Measurements from ENCODE around the gene DNAJC5G. TPM values are rescaled to one million over a fixed set of nuclear protein-coding genes. Genes with fewer than 3 reads are reported as not detected.

DNAJC5G gene
- total and polyA plus RNA-seq, 2 donors (not counting 1 experiment from before 2014, with no cell fraction given), result not detected

DNA sequence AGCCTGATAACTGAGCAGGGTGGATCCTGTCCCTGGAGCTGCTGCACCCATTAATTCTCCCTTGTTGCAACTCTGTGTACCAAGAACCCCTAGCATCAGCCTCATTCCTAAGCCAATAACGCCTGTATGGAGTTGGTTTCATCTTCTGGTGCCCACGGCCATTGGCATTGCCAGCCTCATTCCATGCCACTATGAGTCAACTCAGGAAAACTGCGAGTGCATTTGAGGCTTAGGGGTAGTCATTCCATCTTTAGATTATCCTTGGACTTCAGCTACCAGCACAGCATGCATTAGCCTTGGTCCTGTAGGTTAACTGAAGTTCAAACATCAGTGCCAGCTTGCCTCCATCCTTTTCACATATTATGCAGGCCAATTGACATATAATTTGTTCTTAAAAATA lies 5.6 kb downstream of the DNAJC5G start:
- no CpG with 5 or more reads among the region's 3 CpGs for WGBS (ENCODE audit: insufficient coverage)
- ChIA-PET POLR2A (interaction anchor here (0.7 to 1.3 kb wide), 2 partner anchors 16 to 317 kb away, joined by 3 read pairs; no protein-coding TSS in a partner anchor), CTCF (interaction anchor here (1.1 to 6.8 kb wide), 15 partner anchors 11 to 435 kb away, joined by 3 to 168 read pairs (median 5); partner anchors contain the start of genes ATRAID, DPYSL5, SLC30A3 and SLC5A6)
- Histone ChIP-seq H4K20me1 (ENCODE audit: control insufficient read depth, insufficient read depth, low read length, poor library complexity, severe bottlenecking) (no peaks in the 10 kb centered on the region), H3K79me2 (ENCODE audit: control insufficient read depth, insufficient read depth, low read length) (no peaks in the 10 kb centered on the region), H3K4me2 (replicated peaks; ENCODE audit: low read depth, low read length, poor library complexity, severe bottlenecking) (no peak overlapping the region), H2AFZ (ENCODE audit: insufficient read depth, low read depth, low read length, poor library complexity, severe bottlenecking) (no peak overlapping the region), H3K27ac (ENCODE audit: low read length in 2 of 2) (no peak overlapping the region), H3K27me3 (replicated peaks in 1 of 4; ENCODE audit: control extremely low read depth in 1 of 4, control insufficient read depth in 3 of 4, insufficient read depth in 4 of 4, low read length in 3 of 4) (peaks cover 0 to 9% (median 0%) of the 10 kb centered on the region in 4 experiments), H3K4me3 (ENCODE audit: control extremely low read depth in 1 of 5, extremely low read depth in 1 of 5, insufficient read depth in 1 of 5, low read depth in 2 of 5, low read length in 4 of 5) (no peak overlapping the region), H3K36me3 (replicated peaks in 1 of 2; ENCODE audit: control extremely low read depth in 1 of 2, control insufficient read depth in 1 of 2, extremely low read depth in 1 of 2, insufficient read depth in 2 of 2, low read length in 1 of 2) (no peaks in the 10 kb centered on the region), H3K4me1 (ENCODE audit: control insufficient read depth in 2 of 2, insufficient read depth in 2 of 2, low read length in 2 of 2) (no peaks in the 10 kb centered on the region), H3K9ac (ENCODE audit: low read length) (no peak overlapping the region), H3K9me3 (ENCODE audit: control extremely low read depth in 1 of 3, control insufficient read depth in 2 of 3, insufficient read depth in 1 of 3, low read length in 2 of 3) (no peaks in the 10 kb centered on the region)
- peaks cover 45% of the 10 kb centered on the region for H3K27me3 Mint-ChIP-seq
- no peak for TF ChIP-seq EZH2 (IDR thresholded peaks at IDR 0.05; ENCODE audit: borderline replicate concordance, insufficient read depth, low read depth, low read length, poor library complexity, severe bottlenecking)
- TF ChIP-seq, protein P1, sequence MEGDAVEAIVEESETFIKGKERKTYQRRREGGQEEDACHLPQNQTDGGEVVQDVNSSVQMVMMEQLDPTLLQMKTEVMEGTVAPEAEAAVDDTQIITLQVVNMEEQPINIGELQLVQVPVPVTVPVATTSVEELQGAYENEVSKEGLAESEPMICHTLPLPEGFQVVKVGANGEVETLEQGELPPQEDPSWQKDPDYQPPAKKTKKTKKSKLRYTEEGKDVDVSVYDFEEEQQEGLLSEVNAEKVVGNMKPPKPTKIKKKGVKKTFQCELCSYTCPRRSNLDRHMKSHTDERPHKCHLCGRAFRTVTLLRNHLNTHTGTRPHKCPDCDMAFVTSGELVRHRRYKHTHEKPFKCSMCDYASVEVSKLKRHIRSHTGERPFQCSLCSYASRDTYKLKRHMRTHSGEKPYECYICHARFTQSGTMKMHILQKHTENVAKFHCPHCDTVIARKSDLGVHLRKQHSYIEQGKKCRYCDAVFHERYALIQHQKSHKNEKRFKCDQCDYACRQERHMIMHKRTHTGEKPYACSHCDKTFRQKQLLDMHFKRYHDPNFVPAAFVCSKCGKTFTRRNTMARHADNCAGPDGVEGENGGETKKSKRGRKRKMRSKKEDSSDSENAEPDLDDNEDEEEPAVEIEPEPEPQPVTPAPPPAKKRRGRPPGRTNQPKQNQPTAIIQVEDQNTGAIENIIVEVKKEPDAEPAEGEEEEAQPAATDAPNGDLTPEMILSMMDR (IDR thresholded peaks at IDR 0.05), result no peak
- H3K9me3 Mint-ChIP-seq (ENCODE audit: insufficient read depth), result no peaks in the 10 kb centered on the region
- H3K27ac Mint-ChIP-seq, result no peak overlapping the region
- ATAC-seq (ENCODE audit: low read depth) (no peak), DNase-seq (no peak)
- intact Hi-C loops (cut with micrococcal nuclease), result loop anchor here (1.0 kb wide), 4 partner anchors 16 to 320 kb away; no protein-coding TSS in a partner anchor
- no peak overlapping the region for H3K4me3 Mint-ChIP-seq
- peaks cover 5% of the 10 kb centered on the region for H3K4me1 Mint-ChIP-seq

DNA sequence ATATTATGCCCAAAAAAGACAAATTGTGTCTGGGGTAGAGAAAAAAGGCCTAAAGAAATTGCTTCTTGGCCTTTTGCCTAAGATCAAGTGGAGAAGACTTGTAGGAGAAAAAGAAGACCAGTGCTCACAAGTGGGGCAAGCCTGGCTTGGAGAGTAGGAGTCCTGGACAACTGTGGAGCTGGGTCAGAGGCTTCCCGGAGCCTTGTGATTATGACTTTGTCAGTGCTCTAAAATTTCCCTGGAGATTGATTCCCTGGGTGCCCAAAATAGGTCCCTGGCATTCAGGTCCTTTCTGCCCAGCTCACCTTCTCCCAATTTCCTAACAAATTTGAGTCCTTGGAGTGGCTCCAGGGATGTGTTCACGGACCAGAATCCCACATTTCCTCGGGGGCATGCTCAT lies 6.2 kb downstream of the DNAJC5G start:
- DNase-seq (no peak), ATAC-seq (ENCODE audit: low read depth) (no peak)
- Histone ChIP-seq H3K27me3 (replicated peaks in 1 of 4; ENCODE audit: control extremely low read depth in 1 of 4, control insufficient read depth in 3 of 4, insufficient read depth in 4 of 4, low read length in 3 of 4) (peaks cover 0 to 9% (median 0%) of the 10 kb centered on the region in 4 experiments), H3K4me1 (ENCODE audit: control insufficient read depth in 2 of 2, insufficient read depth in 2 of 2, low read length in 2 of 2) (no peaks in the 10 kb centered on the region), H4K20me1 (ENCODE audit: control insufficient read depth, insufficient read depth, low read length, poor library complexity, severe bottlenecking) (no peaks in the 10 kb centered on the region), H3K27ac (ENCODE audit: low read length in 2 of 2) (no peak overlapping the region), H3K4me3 (ENCODE audit: control extremely low read depth in 1 of 5, extremely low read depth in 1 of 5, insufficient read depth in 1 of 5, low read depth in 2 of 5, low read length in 4 of 5) (no peak overlapping the region), H3K9ac (ENCODE audit: low read length) (no peak overlapping the region), H3K9me3 (ENCODE audit: control extremely low read depth in 1 of 3, control insufficient read depth in 2 of 3, insufficient read depth in 1 of 3, low read length in 2 of 3) (no peaks in the 10 kb centered on the region), H2AFZ (ENCODE audit: insufficient read depth, low read depth, low read length, poor library complexity, severe bottlenecking) (no peak overlapping the region), H3K4me2 (replicated peaks; ENCODE audit: low read depth, low read length, poor library complexity, severe bottlenecking) (no peak overlapping the region), H3K79me2 (ENCODE audit: control insufficient read depth, insufficient read depth, low read length) (no peaks in the 10 kb centered on the region), H3K36me3 (replicated peaks in 1 of 2; ENCODE audit: control extremely low read depth in 1 of 2, control insufficient read depth in 1 of 2, extremely low read depth in 1 of 2, insufficient read depth in 2 of 2, low read length in 1 of 2) (no peaks in the 10 kb centered on the region)
- Mint-ChIP-seq H3K4me3 (no peak overlapping the region), H3K9me3 (ENCODE audit: insufficient read depth) (no peaks in the 10 kb centered on the region), H3K27ac (no peak overlapping the region), H3K27me3 (peaks cover 43% of the 10 kb centered on the region), H3K4me1 (peaks cover 5% of the 10 kb centered on the region)
- no peak for TF ChIP-seq EZH2 (IDR thresholded peaks at IDR 0.05; ENCODE audit: borderline replicate concordance, insufficient read depth, low read depth, low read length, poor library complexity, severe bottlenecking)
- TF ChIP-seq, protein P1 (IDR thresholded peaks at IDR 0.05), result no peak
- intact Hi-C loops (cut with micrococcal nuclease), result no loop called here
- ChIA-PET CTCF (interaction anchor here (0.7 to 6.8 kb wide), 10 partner anchors 9 to 436 kb away, joined by 3 to 168 read pairs (median 20); partner anchors contain the start of gene DPYSL5), POLR2A (no interaction called here)
- 78% methylated on average over 1 of the region's 3 CpGs for WGBS (ENCODE audit: insufficient coverage)

Measured in B cell (primary cell).